ENCODE measurements around the gene SIL1.
"Not testable (repeated sequence)": the region's sequence is repeated elsewhere in the genome, so short reads cannot be mapped to it uniquely, and the experiment has no call there.

SIL1 gene

DNA sequence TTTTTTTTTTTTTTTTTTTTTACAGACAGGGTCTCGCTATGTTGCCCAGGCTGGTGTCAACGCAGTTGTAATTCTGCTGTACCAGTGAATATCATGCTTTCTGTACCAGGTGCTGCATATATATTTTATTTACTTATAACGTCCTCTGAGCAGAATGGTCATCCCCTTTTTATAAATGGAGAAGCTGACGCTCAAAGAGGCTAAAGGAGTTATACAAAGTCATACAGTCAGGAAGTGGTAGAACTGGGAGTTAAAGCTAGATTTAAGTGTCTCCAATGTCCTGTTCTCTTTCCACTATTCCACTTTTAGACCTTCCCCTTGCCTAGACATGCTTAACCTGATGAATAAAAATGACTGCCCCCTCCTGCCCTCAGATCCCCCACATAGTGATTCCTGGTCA, 1.2 kb upstream of the SIL1 start:
- no peak for DNase-seq

DNA sequence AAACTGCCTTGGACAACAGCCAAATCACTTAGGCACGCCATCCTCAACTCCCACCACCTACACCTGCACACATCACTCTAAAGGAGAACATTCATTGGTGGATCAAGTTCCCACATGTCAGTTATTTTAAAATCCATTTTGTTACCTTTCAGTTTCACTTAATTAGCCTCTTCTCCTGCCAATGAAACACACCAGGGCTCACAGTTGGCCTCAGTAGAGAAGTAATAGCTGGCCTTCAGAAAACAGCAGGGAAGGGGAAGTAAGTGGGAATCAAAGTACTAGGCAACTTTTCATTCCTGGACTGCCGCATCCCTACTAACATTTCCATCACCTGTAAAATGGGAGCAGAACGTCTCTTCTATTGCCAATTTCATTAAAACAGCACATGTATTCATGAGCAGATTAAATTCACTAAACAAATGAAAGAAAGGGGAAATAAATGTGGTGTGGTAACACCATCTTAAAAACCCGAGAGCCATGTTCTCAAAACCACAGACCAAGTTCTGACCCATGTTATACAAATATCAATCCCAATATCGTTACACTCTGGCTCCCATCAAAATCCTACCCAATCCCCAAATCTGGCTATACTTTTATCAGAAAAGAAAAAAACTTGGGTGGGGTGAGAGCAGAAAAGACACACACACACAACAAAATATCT, 1.7 kb downstream of the SIL1 start:
- no peak for DNase-seq

DNA sequence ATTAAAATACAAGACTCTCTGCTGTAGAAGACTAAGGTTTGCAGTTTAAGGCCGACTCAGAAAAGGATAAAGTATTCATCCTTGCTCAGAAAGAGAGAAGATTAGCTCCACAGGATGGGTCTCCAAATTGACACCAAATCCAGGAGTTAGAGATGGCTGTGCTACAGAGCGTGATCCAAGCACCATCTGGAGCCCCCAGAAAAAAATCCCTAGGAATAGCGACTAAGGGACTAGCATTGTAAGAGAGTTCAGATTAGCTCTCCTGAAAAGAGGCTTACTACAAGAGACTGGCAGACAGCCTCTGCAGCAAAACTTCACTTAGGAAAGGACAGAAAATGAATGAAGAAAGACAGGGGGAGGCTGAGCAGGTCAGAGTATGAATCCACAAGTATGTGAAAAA, 3.7 kb downstream of the SIL1 start:
- no peak for DNase-seq

DNA sequence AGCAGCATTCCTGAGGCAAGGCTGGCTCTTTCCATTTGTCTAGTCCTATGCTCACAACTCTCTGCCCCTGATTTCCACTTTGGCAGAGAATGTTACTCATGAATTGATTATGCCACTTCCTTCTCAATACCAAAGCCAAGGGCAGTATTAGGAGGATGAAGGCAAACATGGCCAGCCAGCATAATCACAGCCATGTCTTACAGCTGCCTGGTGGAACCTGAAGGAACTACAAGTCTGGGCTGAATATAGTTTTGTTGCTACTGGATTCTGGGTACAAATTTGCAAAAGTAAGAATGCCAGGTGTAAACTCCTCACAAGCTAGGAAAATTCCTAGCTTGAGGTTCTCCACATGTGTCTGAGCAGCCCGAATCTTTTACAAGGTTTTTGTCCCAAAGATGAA, 4.2 kb downstream of the SIL1 start:
- no peak for DNase-seq

DNA sequence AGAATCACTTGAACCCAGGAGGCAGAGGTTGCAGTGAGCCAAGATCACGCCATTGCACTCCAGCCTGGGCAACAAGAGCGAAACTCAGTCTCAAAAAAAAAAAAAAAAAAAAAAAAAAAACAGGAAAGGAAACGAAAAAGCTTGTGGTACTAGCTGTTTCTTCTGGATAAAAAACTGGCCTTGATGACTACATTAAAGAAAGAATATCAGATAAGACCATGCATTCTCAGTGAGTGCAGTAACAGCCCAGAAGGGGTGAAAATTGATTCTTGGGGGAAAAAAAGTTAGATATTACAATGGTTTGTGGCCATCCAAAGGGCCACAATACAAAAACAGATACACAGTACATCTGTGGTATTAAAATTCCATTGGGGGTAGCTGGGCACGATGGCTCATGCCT, 5.3 kb downstream of the SIL1 start:
- DNase-seq: not testable (repeated sequence)

DNA sequence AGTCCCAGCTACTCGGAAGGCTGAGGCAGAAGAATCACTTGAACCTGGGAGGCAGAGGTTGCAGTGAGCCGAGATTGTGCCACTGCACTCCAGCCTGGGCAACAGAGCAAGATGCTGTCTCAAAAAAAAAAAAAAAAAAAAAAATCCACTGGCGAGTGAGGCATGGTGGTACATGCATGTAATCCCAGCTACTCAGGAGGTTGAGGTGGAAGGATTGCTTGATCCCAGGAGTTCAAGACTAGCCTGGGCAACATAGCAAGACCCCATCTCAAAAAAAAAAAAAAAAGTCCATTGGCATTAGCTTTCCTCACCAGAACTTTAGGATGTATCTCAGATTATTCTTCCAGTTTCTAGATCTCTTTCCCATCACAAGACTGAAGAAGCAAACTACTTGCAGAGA, 6.2 kb downstream of the SIL1 start:
- not testable (repeated sequence) for DNase-seq

DNA sequence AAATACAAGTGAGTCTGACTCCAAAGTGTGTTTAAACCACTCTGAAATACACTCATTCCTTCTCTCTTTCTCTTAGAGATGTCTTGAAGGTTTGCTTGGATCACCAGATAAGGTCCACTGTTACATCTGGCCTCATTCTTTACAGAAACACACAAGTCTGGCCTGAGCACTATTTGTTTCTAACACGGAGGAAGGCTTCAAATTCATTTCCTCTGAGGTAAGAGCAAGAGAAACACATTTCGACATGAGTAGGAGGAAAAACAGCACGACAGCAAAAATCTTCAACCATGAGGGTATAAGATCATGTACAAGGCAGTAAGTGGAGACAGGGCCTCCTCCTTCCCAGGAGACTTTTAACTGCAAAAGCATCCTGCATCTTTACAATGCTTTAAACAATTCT, 8.0 kb downstream of the SIL1 start:
- no peak for DNase-seq

DNA sequence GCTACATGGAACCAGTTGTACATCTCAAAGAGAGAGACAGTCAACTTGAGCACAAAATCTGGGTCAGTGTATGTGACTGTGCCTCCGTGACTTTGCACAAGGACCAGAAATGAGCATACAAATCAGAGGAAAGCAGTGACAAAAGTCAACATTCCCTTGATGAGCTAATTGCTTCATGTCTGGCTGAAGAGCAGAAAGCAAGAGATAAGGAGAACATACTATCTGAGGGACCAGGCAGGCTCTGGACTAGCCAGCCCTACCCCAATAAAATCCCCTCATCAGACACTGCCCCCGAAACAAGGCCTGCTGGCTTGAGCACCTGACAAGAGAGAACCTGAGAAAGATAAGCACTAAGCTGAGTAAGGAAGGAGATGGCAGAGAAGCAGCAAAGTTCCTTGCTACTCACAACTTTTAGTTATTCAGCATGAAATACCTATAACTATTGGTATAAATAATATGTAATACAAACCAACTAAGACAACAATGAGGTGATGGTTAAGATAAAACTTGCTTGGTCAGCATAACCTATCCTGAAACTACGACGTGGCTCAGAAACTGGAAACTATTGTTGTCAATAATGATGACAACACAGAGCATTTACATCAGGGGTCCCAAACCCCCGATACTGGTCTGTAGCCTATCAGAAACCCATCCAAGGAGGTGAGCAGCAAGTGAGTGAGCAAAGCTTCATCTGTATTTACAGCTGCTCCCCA, 9.5 kb downstream of the SIL1 start:
- DNase-seq: no peak

DNA sequence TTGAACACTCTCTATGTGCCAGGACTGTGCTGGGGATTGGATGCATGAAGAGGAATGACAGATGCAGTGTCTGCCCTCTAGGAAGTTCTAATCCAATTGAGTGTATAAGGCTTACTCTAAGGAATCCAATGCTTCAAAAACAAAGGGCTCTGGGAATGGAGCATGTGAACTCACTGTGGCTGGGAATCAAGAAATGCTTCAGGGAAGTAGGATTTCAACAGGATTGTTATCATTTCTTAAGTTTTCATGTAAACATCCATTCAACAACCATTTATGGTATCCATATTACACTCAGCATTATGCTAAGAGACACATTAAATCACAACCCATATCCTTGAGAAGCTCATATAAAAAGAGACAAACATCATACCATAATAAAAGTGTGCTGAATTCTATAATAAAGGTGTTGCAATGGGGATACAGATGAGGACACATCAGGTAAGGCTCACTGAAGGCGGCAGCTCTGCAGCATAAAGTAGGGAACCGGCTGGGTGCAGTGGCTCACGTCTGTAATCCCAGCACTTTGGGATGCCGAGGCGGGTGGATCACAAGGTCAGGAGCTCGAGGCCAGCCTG, 11.3 kb downstream of the SIL1 start:
- no peak for DNase-seq

DNA sequence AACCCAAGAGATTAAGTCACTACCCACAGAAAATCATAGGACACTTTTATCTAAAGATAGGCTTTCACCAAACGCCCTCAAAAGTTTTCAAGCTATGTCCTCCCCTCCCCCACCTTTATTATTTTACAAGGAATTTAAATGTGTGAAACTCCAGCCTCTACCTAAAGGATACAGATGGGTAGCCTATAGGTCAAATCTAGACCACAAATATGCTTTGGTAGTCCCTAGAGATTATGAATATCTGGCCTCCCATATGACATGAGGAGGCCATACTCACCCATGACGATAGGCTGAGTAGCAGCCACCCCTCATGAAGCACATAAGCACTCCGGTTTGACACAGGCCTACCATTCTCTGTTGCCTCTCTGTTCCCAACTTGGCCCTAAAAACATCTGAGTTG, 11.9 kb downstream of the SIL1 start:
- no peak for DNase-seq

DNA sequence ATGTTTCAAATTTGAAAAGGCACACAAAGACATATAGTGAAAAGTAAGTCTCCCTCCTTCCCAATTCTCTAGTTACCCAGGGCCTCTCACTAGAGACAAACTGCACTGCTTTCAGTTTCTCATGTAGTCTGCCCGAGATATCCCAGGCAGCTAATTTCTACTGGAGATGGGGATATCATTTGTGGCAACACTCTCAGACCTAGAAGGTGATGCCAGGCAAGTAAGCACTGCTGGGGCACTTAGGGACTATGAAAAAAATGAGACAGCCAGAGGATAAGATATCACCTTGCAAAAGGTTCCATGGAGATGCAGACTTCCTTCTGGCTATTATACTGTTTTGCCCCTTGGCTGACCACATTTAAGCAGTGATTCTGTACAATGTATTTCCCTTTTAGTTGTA, 12.6 kb downstream of the SIL1 start:
- DNase-seq: no peak

DNA sequence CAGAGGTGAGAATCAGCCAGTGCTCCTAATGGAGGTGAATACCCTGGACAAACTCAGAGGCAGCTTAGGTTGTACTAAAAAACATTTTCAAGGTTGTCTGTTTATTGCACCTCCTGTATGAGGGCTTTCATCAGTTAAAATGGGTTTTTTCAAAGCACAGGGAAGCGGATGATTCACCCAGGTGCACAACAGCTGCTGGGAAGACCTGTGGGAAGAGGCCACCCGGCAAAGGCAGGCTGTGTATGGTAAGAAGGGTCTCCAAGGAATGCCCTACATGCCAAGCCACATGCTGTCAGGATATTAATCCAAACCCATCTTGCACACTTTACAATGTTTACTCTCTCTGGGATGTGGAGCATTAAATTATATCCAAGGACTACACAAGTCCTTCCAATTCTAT, 14.7 kb downstream of the SIL1 start:
- DNase-seq: no peak

DNA sequence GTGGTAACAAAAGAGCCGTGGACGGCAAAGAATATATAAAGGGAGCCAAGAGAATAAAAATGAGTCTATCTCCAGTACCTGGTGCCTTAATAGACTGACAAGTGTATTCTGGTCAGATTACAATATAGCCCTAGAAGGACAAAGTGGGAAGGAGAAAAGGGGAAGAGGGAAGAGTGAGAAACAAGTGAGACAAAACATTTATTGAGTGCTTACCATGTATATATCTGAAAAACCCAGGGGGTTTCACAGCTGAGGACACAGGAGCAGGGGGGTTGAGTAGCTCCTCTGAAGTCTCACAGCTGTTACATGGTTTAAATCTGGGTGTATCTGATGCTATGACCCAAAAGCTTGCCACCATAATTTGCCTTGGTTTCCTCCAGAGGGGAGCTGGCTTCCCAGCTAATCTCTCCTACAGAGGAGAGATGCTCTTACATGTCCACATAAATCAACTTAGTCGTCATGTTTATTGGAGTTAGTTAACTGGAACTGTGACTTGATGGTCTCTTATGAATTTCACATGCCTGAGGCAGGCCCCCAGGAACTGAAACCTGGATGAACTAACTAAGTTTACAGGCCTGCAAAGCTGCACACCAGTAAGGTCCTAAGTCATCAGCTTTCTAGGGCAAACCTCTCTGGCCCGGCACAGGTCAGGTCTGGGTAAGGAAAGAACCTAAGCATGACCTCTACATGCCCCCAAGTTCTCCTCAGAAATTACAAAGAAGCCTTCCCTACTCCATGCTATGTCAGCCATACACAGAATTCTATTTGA, 15.5 kb downstream of the SIL1 start:
- DNase-seq: no peak

DNA sequence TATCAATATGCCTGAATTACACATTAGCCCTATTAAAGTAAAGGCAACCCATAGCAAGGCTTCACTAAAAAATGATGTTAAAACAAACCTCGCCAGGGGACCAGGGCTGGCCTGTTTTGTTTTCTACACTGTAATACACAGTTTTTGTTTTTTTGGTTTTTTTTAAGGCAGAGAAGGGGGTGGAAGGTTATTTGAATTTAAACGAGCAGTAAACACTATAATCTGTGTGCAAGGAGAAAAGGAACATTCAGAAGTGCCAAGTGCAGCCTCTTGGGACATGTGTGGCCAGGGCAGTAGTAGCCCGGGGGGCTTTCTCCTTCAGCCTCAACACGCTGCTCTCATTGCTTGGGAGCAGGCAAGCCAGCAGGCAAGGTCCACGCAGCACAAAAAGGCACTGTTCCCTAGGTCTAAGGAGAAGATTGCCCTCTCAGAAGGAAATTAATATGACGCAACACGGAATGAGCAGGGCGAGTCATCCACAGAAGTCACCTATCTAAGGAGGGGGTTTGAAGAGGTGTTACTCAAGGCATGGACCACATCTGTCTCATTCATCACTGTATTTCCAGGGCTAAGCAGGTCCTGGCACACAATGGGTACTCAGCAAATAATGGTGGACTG, 16.2 kb downstream of the SIL1 start:
- DNase-seq: peak; percentile 69

DNA sequence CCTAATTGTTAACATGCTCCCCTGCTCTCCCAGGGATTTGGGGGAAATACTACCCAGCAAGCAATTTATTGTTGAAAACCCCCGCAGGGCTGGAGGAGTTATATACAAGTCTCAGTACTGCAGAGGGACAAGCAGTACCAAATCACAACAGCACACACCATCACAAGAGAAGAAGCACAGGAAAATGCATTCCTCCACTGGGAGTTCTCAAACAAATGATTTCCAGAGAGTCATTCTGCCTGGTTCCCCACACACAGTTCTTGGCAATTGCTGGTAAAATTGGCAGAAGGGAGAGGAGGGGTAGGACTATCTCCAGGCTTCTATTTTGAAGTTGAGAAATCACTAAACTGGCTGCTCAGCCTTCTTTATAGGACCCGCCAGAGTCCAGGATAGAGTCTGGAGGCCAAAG, 16.8 kb downstream of the SIL1 start:
- no peak for DNase-seq

DNA sequence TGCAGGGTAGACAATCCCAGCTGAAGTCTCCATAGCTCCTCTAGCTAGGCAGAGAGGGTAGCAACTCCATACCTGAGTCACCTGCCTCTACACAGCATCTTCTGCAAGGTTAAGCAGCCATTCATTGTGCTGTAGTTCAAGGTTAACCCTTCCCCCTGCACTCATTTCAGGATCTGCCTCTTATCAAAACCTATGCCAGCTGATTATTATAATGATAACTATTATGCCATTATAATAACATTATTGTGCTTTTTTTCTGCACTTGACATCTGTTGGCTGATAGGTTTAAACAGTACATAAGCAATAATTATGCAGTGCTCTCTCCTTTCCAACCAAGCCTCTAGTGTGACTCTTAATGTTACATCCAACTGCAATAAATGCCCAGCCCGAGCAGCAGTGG, 17.3 kb downstream of the SIL1 start:
- DNase-seq: no peak

DNA sequence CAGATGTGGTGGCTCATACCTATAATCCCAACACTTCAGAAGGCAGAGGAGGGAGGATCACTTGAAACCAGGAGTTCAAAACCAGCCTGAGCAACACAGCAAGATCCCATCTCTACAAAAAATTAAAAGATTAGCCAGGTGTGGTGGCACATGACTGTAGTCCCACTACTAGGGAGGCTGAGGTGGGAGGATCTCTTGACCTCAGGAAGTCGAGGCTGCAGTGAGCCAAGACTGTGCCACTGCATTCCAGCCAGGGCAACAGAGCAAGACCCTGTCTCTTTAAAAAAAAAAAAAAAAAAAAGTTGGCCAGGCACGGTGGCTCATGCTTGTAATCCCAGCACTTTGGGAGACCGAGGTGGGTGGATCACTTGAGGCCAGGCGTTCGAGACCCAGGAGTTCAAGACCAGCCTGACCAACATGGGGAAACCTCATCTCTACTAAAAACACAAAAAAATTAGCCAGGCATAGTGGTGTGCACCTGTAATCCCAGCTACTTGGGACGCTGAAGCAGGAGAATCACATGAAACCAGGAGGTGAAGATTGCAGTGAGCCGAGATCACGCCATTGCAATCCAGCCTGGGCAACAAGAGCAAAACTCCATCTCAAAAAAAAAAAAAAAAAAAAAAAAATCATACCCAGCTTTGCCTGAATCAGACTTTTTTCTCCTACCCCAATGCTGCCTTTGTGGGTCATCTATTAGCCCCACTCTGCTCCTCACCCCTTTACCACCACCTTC, 18.2 kb downstream of the SIL1 start:
- not testable (repeated sequence) for DNase-seq

DNA sequence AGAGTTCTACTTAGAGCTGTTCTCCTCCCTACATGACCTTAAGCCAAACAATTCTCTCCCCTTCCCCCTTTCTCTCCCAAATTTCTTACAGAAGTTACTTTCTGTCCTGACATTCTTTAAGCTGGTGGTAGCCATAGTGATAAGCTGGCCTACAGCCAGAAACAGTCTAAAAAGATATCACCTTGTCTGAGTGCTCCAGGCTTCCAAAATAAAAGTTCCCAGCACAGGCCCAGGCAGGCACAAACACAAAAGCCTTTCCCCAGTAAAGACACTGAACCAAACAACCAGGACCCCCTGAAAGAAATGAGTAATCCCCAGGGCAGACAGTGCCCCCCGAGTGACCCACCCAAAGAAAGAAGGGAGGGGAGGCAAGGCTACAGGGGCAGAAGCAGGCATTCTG, 19.2 kb downstream of the SIL1 start:
- no peak for DNase-seq

DNA sequence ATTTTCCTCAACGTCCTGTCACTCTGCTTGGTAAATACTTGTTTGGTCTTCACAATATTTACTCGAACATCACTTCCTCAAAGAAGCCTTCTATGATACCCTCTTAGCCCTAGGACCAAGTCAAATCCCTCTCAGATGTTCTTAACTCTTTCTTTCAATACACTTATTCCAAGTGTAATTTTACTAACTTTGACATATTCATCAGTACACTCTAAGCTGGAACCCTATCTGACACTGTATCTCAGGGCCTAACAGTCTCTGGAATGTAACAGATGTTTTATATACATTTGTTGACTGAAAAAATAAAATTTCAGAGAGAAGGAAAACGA, 19.6 kb downstream of the SIL1 start:
- DNase-seq: no peak

DNA sequence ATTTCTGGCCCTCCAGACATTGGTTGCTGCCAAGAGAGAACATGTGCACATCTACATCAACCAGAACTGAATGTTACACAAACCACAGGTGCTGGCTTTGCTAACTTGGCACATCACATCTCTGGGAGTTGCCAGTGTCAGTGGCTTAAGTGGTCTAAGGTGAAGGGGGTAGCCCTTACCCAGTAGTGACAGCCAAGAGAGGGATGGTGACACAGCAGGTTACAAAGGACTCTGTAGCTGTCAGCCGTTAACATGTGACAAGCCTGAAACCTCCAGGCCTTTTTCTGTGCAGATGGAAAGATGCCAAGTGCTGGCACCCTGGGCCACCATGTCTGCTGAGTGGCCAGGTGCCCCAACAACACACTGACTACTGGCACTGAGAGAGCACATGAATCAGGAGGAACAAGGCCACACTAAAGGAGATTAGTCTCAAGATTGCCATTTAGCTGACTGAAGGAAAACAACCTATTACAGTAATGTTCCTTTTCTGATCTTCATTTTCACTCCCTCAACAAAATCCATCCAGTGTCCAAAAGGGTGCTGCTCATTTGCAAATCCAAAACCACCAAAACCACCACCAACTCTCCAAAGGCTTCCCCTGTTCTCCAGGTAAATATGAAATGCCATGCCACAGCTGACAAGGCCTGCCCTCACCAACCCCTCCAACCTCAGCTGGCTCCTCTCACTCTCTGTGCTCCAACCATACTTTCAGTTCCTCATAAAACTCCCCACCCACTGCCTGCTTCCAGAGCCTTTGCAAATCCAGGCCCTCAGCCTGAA, 20.2 kb downstream of the SIL1 start:
- no peak for DNase-seq

DNA sequence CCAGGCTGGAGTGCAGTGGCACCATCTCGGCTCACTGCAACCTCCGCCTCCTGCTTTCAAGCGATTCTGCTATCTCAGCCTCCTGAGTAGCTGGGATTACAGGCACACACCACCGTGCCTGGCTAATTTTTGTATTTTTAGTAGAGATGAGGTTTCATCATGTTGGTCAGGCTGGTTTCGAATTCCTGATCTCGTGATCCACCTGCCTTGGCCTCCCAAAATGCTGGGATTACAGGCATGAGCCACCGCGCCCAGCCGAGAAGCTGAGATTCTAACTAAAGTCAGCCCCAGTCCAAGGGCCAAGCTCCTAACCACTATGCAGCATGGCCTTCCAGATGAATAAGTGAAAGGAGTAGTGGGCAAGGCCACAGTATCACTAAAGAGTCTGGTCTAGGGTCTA, 20.9 kb downstream of the SIL1 start:
- not testable (repeated sequence) for DNase-seq

DNA sequence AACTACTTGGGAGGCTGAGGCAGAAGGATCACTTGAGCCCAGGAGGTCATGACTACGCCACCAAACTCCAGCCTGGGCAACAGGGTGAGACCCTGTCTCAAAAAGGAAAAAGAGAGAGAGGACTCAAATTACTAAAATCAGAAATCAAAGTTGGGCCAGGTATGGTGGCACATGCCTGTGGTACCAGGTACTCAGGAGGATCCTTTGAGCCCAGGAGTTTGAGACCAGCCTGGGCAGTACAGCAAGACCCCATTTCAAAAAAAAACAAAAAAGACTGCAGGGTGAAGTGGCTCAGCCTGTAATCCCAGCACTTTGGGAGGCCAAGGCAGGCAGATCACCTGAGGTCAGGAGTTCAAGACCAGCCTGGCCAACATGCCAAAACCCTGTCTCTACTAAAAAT, 23.8 kb downstream of the SIL1 start:
- not testable (repeated sequence) for DNase-seq

Data from islet precursor cell (in vitro differentiated cells).